GM18873 (cell line): ENCODE results near the gene FABP2.
"Not testable (repeated sequence)": the region's sequence is repeated elsewhere in the genome, so short reads cannot be mapped to it uniquely, and the experiment has no call there.

Experiments used
- ATAC-seq: cut with Tn5 transposase; IDR thresholded peaks from one replicate; pipeline ENCODE4 v1.9.1; 2021; ENCODE audit warnings: mild to moderate bottlenecking, moderate library complexity, moderate number of reproducible peaks; ENCODE audit not compliant: unreplicated experiment, low FRiP score

The FABP2 gene

DNA sequence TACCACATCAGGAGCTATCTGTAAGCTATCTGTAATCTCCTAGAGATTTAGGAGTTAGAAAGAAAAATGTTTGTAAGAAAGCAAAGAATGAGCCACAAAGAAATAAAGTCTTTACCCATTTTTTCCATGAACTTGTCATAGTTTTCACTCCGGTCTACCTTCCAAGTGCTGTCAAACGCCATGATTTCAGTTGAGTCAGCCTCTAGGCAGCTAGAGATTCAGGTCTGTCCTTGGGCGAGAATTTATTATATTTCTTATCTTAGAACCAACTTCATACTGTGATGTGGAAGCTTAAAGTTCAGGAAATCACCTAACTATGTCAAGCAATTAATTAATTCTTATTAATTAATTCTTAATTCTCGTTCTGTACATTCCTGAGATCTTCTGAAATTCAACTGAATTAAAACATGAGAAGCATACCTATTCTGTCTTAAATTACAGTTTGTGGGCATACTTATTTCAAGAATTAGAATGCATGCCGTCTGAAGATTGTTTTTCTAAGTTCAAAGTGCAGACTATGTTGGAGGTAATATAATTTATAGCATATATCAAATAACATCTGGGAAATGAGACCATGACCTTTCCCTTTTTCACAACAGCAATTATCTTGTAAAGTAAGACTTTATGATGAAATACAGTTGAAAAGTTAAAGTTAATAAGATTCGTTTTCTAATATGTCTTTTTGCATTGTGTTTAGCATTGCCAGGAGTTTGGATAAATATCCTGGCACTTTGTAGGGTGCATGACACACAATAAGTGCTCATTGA is at the start of gene FABP2:
Gene FABP2 (minus strand): TSS at position 218 of the 767 bp plus-strand sequence. CDS start 36 bp downstream, at position 182.
- no peak for ATAC-seq

DNA sequence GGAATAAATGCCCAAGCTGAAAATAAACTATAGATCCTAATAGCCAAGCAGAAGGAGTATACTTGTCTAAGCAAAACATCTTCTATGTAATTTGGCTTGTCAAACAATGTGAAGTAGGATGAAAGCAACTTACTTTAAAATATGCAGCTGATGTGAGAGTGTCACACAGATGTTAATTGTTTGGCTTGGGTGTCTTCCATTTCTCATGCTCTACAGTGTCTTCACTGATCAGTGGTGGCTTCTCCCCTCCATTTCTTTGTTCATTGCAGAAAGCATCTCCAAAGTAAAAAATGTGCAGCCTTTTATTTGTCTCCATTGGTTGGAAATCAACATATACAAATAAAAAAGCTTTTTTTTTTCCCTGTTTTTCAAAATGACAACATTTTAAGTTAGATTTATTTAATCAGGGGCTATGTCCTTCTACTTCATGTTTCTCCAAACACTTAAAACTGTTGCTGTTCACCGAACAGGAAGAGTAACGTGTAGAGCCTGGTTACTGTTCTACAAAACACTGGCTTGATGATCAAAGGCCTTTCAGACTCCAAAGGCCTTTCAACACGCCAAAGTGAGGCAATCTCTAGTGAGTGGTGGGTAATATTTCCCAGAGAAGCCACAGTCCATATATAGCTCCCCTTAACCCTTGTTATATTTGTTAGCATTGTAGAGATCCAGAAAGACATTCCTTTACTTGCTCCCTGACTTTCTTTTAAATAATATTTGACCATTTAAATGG is 49.2 kb upstream of the FABP2 start:
- ATAC-seq: not testable (repeated sequence)

DNA sequence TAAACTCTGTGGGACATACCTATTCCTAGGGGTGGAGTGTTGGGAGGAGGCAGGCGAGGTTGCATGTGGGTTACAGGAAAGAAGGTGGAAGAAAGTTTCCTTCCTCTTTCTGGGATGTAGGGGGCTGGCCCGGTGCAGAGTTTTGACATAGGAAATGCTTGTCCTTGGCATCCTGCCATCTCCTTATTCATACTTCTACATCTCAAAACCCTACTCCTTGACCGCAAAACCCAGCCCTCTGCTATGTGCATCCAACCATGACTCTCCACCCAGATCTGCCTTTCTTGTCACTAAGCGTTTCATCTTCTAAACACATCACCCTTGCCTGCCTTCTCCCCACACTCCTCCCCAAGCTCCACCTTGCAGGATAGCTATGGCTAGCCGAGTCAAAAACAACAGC is 48.5 kb upstream of the FABP2 start:
- peak; percentile 80 for ATAC-seq

DNA sequence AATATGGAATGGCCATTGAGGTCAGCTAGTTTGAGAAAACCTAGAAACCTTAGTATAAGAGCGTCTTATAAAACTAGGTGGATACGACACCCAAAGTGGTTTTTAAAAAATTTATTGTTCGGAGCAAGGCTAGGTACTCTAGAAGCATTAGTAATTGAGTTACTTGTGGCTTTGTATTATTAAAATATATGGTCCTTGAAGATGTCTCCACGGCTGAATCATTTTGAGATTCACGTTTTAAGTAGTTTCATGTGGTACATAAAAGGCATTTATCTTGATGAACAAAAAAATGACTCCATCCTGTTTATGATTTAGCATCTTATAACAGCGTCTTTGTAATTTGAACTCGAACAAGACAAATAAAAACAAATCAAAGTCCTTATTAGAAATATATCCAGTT is 44.9 kb upstream of the FABP2 start:
- not testable (repeated sequence) for ATAC-seq

DNA sequence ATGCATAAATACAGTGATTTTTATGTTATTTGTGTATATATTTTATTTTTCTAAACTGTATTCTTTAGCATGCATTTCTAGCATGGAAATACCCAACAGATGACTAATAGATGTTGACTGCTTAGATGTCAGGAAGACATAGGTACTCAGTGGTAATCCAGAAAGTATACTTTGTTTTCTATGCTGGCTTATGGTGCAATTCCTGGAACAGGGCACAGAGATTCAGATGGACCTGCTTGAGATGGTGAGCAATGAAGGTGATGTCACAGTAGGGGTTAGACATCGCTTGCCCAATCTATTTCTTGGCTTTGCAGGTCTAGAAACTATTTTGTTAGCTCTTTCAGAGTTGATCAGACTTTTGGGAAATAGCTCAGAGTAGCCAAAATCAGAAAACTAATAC is 42.3 kb upstream of the FABP2 start:
- ATAC-seq: not testable (repeated sequence)

DNA sequence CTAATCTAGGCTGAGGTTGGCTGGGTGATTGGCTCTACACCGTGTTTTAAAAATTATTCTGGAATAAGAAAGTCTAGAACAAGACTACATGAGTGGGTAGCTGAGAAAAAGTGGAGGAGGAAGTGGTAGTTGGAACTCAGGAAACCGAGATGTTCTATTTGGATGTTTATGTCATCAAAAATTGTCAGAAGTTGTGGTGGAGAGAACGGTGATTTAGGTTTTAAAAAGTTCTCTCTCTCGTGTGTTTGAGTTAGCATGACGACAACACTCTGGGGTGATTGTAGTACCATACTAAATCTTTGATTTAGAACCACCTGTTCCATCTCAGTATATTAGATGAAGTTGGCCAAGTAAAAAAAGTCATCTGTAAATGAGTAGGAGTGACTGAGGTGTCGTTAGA is 41.4 kb upstream of the FABP2 start:
- ATAC-seq: not testable (repeated sequence)

DNA sequence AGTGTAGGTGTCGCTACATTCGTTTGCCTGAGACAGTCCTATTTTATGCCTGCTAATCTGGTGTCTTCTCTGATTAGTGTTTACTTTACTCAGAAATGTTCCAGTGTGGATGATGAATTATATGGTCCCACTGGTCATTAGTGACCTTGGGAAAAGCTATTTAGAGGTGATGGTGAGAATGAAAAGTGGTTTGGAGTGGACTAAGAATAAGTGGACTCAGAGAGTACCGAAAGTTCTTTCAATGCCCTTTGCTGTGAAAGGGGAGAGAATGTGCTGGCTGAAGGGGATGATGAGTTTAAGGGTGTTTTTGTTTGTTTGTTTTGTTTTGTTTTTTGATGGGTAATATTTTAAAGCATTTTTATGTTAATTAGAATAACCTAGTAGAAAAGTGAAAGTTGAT is 40.5 kb upstream of the FABP2 start:
- not testable (repeated sequence) for ATAC-seq

DNA sequence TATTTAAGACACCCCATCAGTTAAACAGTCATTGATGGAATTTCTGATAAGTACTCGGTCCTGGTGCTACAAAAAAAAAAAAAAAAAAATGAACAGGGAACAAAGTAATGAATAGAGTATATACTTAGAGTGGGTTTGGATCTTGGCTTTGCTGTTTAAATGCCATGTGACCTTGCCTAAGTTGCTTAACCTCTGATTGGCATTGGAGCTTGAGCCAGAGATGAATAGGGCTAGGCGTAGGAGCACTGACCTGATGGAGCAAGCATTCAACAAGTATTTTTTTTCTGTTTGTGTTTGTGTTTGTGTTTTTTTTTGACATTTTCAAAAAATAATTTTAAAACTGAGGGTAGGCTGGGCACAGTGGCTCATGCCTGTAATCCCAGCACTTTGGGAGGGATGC is 37.9 kb upstream of the FABP2 start:
- ATAC-seq: not testable (repeated sequence)

DNA sequence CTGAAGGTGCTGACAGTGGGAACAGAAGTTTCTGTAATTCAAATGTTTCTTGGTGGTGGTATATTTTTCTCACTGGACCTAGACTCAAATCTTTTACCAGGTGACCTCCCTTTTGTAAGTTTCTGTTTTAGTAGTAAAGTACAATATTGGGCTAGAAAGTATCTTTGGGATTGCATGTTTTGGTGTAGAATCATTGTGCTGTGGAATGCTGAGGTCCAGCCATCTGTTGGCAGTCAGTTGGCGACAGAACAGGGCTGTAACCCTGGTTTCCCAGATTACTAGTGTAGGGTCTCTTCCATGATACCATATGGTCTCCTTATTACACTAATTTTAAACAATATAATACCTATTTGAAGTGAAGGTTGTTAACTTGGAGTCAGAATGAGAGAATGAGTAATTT is 34.9 kb upstream of the FABP2 start:
- ATAC-seq: not testable (repeated sequence)

DNA sequence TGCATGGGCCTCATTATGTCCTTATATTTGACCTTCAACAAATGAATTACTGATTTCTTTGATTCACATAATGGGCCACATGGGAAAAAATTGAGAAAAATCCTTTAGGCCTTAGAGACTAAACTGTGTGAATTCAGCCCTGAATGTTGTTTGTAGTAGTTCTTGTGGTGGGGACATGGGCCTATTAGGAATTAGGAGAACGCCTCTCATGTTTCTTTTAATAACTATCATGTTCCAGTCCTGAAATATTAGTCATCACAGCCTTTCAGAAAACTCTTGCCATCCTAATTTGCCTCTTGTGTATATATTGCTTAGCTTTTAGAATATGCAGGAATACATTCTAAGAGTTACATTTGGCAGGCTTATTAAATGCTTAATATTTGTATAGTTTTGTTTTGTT is 34.1 kb upstream of the FABP2 start:
- not testable (repeated sequence) for ATAC-seq

DNA sequence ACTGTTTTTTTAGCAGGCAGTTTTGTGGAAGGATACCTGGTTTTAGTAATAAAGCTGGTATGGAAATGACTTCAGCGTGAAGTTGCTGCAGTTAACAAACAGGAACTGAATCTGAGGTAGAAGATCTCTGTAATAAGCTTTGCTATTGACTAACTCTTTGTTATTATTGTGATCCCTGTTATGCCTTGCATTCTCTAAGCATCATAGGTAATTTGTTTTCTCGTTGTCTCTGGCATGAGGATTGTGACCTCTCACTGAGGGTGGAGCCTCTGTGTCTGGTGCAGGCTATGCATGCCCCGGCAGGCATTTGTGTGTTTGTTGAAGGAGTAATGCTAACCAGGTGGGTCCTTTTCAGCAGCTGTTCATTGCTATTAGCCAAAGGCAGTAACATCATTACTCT is 31.4 kb upstream of the FABP2 start:
- ATAC-seq: not testable (repeated sequence)

DNA sequence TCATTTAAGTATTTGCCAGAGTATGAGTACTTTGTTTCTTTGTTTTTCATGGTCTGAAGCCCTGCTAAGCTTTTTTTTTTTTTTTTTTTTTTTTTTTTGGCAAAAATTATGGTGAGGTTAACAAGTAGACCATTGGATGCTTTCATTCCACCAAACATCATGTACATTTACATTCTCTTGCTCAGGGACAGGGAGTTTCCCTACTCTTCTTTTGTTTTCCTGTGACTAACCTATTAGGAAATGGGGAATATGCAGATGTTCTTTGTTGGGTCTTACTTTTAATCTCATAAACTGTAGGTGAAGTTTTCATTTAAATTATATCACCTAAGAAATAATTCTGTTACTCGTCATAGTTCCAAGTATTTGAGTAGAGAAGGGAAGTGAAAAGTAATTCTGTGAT is 26.2 kb upstream of the FABP2 start:
- not testable (repeated sequence) for ATAC-seq

DNA sequence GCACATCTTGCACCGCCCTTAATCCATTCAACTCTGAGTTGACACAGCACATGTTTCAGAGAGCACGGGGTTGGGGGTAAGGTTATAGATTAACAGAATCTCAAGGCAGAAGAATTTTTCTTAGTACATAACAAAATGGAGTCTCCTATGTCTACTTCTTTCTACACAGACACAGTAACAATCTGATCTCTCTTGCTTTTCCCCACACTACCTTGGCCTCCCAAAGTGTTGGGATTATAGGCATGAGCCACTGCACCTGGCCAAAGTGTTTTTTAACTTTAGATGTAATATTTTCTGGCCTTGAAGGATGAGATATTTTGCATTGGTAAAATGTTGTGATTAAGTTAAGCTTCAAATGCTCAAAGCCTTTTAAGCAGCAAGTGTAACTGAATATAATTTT is 21.4 kb upstream of the FABP2 start:
- not testable (repeated sequence) for ATAC-seq

DNA sequence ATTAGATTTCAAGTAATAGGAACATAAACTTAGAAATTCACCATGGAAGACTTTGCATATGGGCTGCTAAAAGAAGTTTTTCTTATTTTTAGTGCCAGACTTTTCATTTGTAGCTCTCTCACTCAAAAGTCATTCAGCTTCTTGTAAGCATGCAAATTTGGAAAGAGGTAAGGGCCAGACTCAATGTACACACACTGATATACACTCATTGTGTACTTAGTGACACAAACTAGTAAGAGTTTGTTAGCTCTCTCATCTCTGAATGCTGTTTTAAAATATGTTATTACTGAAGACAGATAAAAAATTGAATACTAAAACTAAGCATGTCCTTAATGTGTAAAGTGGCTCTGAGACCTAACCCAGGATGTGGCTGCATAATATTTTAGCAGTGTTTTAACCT is 18.0 kb upstream of the FABP2 start:
- ATAC-seq: not testable (repeated sequence)

DNA sequence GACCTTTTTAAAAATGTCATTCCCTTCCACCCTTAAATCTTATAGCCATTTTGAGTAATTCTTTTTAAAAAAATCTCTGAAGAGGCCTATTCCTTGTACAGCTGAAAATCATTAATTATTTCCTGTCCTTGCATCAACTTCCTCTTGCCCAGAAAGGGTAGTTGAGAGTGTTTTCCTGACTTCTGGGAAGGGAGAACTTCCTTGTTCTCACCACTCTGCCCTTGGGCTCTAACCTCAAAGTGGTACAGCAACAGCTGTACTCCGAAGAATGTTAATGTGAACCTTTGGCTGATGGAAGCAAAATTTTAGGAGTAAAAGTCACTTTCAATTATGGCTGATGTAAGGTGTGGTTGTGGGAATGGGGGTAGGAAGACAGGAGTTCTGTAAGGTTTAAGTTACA is 15.1 kb upstream of the FABP2 start:
- no peak for ATAC-seq

DNA sequence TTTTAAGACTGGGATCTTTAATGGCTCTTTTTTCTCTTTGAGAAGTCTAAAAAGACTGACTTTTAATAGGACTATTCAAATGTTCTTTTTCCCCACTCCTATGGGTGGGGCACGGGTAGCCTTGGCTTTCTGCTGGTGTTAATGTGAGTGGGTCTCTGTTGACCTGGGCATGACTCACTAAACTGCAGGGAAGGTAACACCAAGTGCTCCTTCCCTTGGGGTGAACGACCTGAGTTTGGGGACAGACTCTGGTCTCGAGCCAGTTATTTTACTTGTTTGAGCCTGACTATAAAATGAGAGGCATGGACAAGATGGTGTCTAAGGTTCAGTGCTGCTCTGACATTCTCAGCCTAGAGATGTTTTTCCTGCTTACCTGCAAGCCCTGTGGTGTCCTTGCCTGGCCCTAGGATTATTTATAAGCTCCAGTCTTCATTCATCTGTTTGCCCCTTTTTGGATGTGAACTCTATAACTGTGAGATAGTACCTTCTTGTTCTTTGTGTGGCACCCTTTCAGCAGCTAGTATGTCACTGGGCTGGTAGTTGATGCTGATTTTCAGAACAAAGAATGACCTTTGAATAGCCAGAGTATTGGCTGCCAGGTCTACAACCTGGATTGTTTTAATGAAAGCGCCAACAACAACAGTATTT is 14.5 kb upstream of the FABP2 start:
- ATAC-seq: not testable (repeated sequence)

DNA sequence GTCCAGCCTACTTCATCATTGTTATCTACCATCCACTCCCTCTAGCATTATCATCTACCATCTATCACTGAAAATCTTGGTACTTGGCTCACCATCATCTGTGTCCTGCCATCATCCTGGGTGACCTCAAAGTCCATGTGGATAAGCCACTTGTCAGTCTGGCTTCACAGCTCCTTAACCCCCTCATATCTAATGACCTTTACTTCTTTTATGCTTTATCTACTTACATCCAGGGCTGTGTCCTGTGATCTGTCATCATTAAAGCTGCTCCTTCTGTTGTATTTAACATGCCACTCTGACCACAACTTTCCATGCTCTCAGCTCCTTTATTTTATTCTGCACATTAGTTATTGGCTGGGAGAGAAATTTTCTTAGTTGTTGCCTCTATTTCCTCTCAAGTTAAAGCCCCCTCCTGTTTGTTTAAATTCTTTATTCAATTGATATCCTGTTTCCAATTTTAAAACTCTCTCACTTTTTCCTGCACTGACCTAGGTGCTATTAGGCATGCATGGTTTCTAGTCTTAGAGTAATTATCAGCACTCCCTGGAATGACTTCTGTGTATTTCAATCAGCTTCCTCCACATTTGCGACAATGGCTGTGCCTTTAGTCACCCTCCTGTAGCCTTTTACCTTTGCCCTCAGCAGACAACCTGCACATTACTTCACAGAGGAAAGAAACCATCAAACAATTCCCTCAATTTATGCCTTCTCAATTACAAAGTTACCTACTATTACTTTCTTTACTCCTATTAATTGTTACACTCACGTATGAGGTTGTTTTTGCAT is 8.1 kb upstream of the FABP2 start:
- no peak for ATAC-seq

DNA sequence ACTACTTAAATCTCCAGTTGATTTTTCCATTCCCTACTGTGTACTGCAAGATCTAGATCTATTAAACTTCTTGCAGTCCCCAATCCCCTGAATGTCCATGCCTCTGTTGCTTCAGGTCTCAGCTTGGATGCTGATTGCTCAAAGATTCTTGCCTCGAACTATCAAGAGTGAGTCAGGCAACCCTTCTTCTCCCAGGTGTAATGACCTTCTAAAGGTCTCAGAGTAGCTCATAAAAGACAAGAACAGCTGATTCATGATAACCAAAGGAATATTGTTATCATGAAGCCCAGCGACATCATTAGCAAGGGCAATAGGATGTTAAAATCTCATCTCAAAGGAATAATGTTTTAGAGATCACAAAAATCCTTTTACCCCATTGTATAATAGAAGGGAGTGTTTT is 6.8 kb upstream of the FABP2 start:
- ATAC-seq: no peak

DNA sequence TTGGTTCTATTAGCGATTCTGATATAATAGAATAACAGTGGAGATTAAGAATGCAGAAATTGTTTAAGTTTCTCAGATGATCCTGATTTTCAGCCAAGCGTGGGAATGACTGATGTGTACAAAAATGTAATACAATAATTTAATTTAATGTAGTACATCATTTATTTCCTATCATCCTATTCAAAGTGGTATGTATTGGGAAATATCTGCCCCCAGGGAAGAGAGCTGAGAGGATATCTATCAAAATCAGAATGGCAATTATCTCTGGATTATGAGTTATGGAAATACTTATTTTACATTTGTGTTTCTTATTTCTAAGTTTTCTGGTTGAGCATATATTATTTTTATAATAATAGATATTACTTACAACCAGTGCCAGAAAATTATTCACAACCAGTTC is 3.9 kb downstream of the FABP2 start:
- ATAC-seq: no peak

DNA sequence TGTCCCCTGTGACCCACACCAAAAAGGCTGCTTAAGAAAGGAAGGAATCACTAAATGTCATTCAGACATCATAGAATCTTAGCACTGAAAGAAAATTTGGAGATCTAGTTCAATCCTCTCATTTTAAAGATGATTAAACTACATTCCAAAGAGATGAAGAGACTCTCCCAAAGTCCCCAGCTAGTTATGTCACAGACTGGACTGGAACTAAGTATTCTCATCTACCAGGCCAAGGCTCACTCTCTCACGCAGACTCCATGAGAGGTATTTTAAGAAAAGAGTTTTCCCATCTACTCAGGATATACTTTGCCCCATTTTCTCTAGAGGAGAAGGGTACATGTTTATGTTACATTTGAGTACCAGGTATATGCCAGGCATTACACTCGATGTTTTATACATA is 6.9 kb downstream of the FABP2 start:
- ATAC-seq: no peak

DNA sequence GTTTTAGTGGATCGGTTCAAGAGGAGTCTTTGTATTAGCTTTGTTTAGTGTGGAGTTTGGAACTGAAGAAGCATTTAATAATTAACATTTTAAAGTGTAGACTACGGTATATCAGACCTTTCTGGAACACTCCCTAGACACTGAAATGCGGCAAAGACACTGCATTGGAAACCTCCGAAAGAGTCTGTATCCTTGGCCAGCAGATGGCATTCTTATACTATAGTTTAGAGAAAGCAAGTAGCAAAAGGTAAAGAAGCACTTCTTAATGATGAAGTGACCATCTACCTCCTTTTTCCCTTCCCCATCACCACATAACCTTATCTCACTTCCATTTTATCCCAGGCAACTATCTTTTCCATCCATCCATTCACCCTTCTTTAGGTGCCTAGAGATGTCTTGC is 7.6 kb downstream of the FABP2 start:
- ATAC-seq: peak; percentile 57
